ENCODE results near the gene NFASC.

The NFASC gene

DNA sequence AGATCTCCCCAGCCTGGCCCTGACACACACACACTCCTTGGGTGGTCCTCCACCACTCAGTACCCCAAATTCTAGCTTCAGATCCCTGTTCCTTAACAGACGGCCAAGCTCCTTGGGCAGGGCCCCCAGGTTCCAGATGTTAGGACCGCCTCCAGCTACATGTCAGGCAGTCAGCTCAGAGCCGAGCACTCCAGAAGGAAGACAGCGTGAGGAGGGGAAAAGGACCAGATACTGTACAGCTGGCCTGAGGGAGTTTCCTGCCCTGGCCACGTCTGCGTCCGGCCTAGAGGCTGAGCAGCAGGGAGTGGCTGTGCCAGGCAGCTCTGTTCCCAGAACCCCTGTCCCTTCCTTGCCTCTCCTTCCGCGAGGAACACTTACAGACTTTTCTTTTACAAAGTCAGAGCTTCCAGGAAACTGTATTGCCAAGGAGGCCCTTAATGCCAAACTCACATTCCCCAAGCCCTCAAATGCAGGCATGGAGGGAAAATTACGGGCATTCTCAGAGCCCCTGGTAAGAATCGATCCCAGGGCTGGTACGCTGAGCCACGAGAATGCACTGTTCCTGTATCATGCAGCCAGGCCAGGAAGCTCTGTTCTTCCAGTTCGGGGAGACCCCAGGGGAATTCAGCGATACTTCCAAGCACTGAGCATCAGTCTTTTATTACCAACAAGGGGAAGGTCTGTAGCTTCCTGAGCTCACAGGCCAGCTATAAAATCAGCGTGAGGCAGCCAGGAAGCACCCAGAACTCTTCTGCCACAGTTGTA, 127.1 kb downstream of the NFASC start:
- H3K4me1 ChIP-seq (ENCODE audit: control insufficient read depth, insufficient read depth, low read length) = no peaks in the 10 kb centered on the region
- peak overlapping the region; percentile 30 for H3K27ac ChIP-seq (ENCODE audit: low read depth, low read length)
- no peaks in the 10 kb centered on the region for H3K27me3 ChIP-seq (ENCODE audit: control insufficient read depth, insufficient read depth, low read length)
- no peak overlapping the region for H3K9ac ChIP-seq (ENCODE audit: low read length)
- no peaks in the 10 kb centered on the region for H3K36me3 ChIP-seq (ENCODE audit: control insufficient read depth, insufficient read depth, low read length)
- H3K4me3 ChIP-seq (ENCODE audit: low read length) = no peak overlapping the region

DNA sequence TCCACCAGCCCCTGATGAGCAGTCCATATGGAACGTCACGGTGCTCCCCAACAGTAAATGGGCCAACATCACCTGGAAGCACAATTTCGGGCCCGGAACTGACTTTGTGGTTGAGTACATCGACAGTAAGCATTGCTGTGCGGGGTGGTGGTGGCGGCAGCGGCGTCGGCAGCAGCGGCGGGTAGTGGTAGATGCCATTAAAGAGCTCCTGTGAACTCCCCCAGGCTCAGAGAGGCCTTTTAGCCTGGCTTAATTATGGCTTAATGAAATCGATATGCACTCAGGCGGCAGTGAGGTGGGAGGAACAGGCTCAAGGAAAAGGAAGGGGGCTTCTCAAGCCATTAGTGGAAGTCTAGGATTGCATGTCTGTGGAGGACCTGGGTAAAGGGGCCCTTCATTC, 130.5 kb downstream of the NFASC start:
- Histone ChIP-seq H3K27ac (ENCODE audit: low read depth, low read length) (no peak overlapping the region), H3K4me1 (ENCODE audit: control insufficient read depth, insufficient read depth, low read length) (no peaks in the 10 kb centered on the region), H3K4me3 (ENCODE audit: low read length) (no peak overlapping the region), H3K36me3 (ENCODE audit: control insufficient read depth, insufficient read depth, low read length) (no peaks in the 10 kb centered on the region), H3K27me3 (ENCODE audit: control insufficient read depth, insufficient read depth, low read length) (no peaks in the 10 kb centered on the region), H3K9ac (ENCODE audit: low read length) (no peak overlapping the region)

DNA sequence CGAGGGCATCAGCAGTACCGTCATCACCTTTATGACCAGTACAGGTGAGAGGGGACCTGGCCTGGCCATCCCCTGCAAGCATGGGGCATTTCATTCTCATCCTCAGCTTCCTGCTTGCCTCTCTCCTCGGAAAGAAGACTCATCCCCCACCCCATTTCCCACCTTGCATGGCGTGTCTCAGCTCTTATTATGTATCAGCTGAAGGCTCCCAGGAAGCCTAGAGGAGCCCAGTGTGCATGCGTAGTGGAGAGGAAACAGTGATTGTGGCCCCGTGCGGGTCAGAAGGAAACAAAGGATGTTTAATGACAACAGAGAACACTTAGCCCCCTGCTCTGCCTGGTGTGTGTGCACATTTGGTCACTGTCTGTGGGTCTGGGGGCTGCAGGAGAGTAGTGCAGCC, 132.0 kb downstream of the NFASC start:
- H3K36me3 ChIP-seq (ENCODE audit: control insufficient read depth, insufficient read depth, low read length) = no peaks in the 10 kb centered on the region
- no peak overlapping the region for H3K9ac ChIP-seq (ENCODE audit: low read length)
- H3K4me1 ChIP-seq (ENCODE audit: control insufficient read depth, insufficient read depth, low read length) = no peaks in the 10 kb centered on the region
- no peak overlapping the region for H3K4me3 ChIP-seq (ENCODE audit: low read length)
- H3K27me3 ChIP-seq (ENCODE audit: control insufficient read depth, insufficient read depth, low read length) = no peaks in the 10 kb centered on the region
- no peak overlapping the region for H3K27ac ChIP-seq (ENCODE audit: low read depth, low read length)

DNA sequence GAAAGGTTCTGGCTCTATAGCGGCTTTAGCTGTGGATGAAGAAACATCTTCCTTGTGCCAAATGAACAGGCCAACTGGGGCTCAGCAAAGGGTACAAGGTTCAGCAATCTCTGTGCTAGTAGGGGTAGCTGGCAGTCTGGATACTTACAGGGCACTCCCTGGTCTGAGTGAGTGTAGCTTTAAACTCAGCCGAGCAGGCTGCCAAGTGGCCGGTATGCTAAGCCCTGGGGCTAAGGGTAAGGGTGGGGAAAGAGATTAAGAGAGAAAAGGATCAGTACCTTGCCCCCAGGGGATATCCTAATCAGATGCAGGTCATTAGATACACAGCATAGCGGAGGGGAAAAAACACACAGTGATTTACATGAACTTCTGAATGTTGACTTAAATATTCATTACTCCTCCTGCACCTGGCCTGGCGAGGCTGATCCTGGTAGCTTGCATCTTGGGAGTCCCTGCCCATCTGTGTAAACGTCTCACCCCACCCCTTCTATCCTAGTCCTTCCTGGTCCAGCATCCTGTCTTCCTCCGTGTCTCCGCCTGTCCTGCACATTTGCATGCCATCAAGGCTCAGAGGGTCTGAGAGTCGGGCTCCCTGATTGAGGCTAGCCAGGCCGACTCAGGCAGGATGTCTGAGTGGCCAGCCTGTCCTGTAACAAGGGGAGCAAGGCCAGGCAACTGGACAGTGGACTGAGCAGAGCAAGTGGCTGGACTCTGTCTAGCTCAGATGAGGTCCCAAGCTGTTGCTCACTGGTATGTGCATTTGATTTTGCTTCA, 132.9 kb downstream of the NFASC start:
- Histone ChIP-seq H3K27me3 (ENCODE audit: control insufficient read depth, insufficient read depth, low read length) (no peaks in the 10 kb centered on the region), H3K4me3 (ENCODE audit: low read length) (no peak overlapping the region), H3K36me3 (ENCODE audit: control insufficient read depth, insufficient read depth, low read length) (no peaks in the 10 kb centered on the region), H3K9ac (ENCODE audit: low read length) (no peak overlapping the region), H3K4me1 (ENCODE audit: control insufficient read depth, insufficient read depth, low read length) (no peaks in the 10 kb centered on the region), H3K27ac (ENCODE audit: low read depth, low read length) (no peak overlapping the region)

DNA sequence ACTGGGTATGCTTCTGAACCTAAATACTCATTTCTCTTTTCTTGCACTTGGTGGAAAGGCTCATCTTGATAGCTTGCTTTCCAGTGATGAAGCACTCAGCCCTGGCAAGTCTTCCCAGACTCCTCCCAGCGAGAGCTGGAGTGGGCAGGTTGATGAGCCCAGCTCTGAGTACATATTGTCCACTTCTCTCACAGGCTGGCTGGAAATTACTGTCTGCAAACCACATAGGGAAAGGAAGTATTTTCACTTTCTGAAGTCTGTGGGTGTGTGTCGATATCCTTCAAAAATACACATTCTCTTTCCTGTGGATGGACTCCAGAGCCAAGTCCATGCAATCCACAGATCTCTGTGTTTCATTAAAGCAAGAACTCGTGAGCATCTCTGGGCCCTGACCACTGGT, 133.7 kb downstream of the NFASC start:
- Histone ChIP-seq H3K36me3 (ENCODE audit: control insufficient read depth, insufficient read depth, low read length) (no peaks in the 10 kb centered on the region), H3K9ac (ENCODE audit: low read length) (no peak overlapping the region), H3K27ac (ENCODE audit: low read depth, low read length) (no peak overlapping the region), H3K4me3 (ENCODE audit: low read length) (no peak overlapping the region), H3K27me3 (ENCODE audit: control insufficient read depth, insufficient read depth, low read length) (no peaks in the 10 kb centered on the region), H3K4me1 (ENCODE audit: control insufficient read depth, insufficient read depth, low read length) (no peaks in the 10 kb centered on the region)

DNA sequence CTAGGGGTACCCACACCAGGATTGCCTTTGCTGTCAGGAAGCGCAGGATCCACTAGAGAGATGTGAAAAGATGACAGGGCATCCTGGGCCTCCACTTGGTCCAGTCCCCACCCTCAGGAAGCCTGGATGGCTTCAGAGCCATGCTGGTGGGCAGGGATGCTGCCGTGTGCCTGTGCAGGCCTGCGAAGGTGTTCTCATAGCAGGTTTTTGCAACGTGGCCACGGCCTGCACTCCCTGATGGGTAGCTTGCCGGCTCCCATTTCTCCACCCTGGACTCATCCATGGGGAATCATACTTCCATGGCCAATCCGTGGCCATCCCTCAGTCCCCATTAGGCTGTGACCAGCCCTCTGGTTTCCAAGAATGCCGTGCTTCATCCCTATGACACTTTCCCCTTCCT, 138.2 kb downstream of the NFASC start:
- Histone ChIP-seq H3K27ac (ENCODE audit: low read depth, low read length) (no peak overlapping the region), H3K4me3 (ENCODE audit: low read length) (no peak overlapping the region), H3K27me3 (ENCODE audit: control insufficient read depth, insufficient read depth, low read length) (no peaks in the 10 kb centered on the region)

DNA sequence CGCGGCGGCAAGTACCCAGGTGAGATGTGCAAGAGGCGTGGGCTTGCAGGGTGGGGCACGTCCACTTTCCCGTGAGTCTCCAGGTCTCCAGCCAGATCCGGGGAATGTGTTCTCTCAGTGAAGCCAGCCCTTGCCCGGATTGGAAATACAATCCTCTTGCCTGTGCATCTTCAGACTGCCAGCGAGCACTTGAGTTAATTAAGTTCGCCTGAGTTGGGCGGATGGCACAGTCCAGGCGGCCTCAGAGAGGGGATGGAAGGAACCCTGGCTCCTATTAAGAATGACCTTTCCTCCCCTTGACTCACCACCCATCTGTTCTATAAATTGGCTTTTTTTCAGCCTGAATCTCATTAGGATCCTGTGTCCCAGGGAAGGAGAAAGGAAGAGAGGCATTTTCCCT, 139.0 kb downstream of the NFASC start:
- H3K4me1 ChIP-seq (ENCODE audit: control insufficient read depth, insufficient read depth, low read length) = no peaks in the 10 kb centered on the region
- no peak overlapping the region for H3K9ac ChIP-seq (ENCODE audit: low read length)
- H3K27me3 ChIP-seq (ENCODE audit: control insufficient read depth, insufficient read depth, low read length) = no peaks in the 10 kb centered on the region
- H3K4me3 ChIP-seq (ENCODE audit: low read length) = no peak overlapping the region
- H3K36me3 ChIP-seq (ENCODE audit: control insufficient read depth, insufficient read depth, low read length) = no peaks in the 10 kb centered on the region
- no peak overlapping the region for H3K27ac ChIP-seq (ENCODE audit: low read depth, low read length)

More for the DNA sequence above, 138.2 kb downstream of the NFASC start:
- no peaks in the 10 kb centered on the region for H3K36me3 ChIP-seq (ENCODE audit: control insufficient read depth, insufficient read depth, low read length)
- no peaks in the 10 kb centered on the region for H3K4me1 ChIP-seq (ENCODE audit: control insufficient read depth, insufficient read depth, low read length)
- no peak overlapping the region for H3K9ac ChIP-seq (ENCODE audit: low read length)

DNA sequence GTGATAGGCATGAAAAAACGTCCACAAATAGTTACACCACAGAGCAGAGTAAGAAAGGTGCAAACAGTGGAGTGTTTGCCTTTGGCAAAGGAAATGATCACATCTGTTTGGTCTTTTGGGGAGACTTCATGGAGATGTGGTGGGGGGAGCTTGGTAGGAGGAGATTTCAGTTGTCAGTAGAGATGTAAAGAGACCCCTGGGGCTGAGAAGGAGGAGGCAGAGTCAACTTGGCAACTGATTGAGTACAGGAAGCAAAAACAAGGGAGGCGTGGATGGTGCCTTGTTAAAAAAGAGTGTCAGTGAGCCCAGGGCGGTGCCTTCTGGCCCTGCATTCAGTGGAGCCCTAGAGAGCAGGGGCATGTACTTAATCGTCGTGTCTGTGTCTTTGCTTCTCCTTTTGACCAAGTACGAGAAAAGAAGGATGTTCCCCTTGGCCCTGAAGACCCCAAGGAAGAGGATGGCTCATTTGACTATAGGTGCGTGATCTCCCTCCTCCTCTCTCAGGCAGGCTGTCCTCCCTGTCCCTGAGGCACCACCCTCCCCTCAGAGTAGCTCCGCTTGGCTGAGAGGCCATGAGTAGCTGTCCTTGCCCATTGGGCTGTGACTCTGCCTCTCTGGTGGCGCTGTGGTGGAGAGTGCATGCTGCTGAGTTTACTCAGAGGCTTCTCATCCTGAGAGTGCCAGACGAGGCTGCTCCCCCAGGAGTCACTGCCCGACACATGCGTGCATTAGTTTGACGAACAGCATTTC, 141.9 kb downstream of the NFASC start:
- Histone ChIP-seq H3K4me1 (ENCODE audit: control insufficient read depth, insufficient read depth, low read length) (no peaks in the 10 kb centered on the region), H3K27me3 (ENCODE audit: control insufficient read depth, insufficient read depth, low read length) (no peaks in the 10 kb centered on the region), H3K27ac (ENCODE audit: low read depth, low read length) (no peak overlapping the region), H3K4me3 (ENCODE audit: low read length) (no peak overlapping the region), H3K9ac (ENCODE audit: low read length) (no peak overlapping the region), H3K36me3 (ENCODE audit: control insufficient read depth, insufficient read depth, low read length) (no peaks in the 10 kb centered on the region)

DNA sequence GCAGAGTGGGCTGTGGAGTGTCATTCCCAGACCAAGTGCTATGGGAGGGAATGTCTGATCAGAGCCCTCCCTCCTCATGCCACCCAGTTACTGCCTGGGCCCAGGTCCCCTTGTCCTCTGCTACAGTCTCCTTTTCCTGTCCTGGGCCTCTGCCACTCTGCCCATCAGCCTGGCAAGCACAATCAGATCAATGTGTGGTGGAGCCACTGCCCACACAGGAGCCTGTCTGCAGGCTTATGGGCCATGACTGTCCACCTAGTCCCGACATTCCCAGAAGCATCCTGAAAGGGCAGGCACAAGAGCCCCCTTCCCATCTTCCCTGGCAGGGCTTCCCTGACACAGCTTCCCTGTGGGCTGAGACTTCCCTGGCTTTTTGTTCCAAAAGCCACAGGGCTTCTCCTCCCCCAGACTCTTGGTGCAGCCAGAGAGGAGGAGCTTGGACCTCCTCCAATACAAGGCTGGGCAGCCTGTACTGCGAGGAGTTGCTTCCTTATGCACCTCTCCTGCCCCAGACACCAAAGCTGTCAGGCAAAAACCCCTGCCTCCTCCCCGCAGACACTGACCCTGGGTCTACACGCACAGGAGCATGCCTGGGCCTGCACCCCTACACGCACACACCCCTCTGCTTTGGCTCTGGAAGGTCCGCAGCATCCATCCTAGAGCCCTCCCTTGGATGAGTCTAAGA, 143.2 kb downstream of the NFASC start:
- Histone ChIP-seq H3K4me1 (ENCODE audit: control insufficient read depth, insufficient read depth, low read length) (no peaks in the 10 kb centered on the region), H3K36me3 (ENCODE audit: control insufficient read depth, insufficient read depth, low read length) (no peaks in the 10 kb centered on the region), H3K27ac (ENCODE audit: low read depth, low read length) (no peak overlapping the region), H3K9ac (ENCODE audit: low read length) (no peak overlapping the region), H3K4me3 (ENCODE audit: low read length) (no peak overlapping the region), H3K27me3 (ENCODE audit: control insufficient read depth, insufficient read depth, low read length) (no peaks in the 10 kb centered on the region)

DNA sequence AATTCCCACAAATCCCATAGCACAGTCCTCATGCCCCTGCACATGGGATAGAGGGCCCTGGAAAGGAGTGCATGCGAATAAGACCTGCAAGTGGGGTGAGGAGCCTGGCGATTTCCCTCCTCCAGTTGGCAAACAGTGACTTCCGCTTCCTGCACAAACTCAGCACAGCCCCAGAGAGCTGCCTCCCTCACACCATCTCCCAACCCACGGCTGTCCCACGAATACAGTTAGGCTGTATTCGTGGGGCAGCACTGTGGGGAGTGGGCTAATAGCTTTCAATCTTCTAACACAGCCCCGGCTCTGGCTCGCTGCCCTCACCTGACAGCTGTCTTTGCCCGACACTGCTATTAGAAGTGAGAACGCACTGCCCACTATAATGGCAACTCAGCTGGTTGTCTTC, 144.1 kb downstream of the NFASC start:
- Histone ChIP-seq H3K9ac (ENCODE audit: low read length) (no peak overlapping the region), H3K27ac (ENCODE audit: low read depth, low read length) (no peak overlapping the region), H3K4me3 (ENCODE audit: low read length) (no peak overlapping the region)

DNA sequence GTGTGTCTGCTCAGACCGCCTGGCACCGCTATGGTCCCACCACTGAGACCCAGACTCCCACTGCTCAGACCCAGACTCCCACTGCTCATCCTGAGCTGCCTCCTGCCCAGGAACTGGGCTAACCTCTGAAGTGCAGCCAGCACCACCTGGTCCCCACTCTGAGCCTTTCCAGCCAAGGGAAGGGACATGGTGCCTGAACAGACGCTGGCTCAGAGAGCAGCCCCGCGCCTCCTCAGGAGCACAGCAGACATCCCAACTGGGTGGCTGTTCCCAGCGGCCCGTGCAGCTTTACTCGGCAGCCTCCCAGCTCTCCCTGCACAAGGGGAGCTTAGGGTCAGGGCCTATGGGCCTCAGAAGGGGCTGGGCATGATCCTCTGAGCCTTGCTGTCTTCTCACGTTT, 144.6 kb downstream of the NFASC start:
- Histone ChIP-seq H3K36me3 (ENCODE audit: control insufficient read depth, insufficient read depth, low read length) (no peaks in the 10 kb centered on the region), H3K4me3 (ENCODE audit: low read length) (no peak overlapping the region), H3K27me3 (ENCODE audit: control insufficient read depth, insufficient read depth, low read length) (no peaks in the 10 kb centered on the region), H3K9ac (ENCODE audit: low read length) (no peak overlapping the region), H3K4me1 (ENCODE audit: control insufficient read depth, insufficient read depth, low read length) (no peaks in the 10 kb centered on the region), H3K27ac (ENCODE audit: low read depth, low read length) (no peak overlapping the region)

More for the DNA sequence above, 144.1 kb downstream of the NFASC start:
- Histone ChIP-seq H3K27me3 (ENCODE audit: control insufficient read depth, insufficient read depth, low read length) (no peaks in the 10 kb centered on the region), H3K36me3 (ENCODE audit: control insufficient read depth, insufficient read depth, low read length) (no peaks in the 10 kb centered on the region), H3K4me1 (ENCODE audit: control insufficient read depth, insufficient read depth, low read length) (no peaks in the 10 kb centered on the region)

DNA sequence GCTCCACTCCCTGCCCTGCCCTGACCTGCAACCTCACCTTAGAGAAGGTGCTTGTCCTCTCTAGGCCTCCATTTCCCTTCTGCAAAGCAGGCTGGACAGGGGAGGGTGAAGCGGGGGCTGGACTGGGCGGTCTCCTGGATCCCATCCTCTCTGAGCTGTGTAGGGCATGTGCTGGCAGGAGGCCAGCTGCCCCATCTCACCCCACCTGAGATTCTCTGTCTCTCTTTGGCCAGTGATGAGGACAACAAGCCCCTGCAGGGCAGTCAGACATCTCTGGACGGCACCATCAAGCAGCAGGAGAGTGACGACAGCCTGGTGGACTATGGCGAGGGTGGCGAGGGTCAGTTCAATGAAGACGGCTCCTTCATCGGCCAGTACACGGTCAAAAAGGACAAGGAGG, 145.4 kb downstream of the NFASC start:
- H3K27me3 ChIP-seq (ENCODE audit: control insufficient read depth, insufficient read depth, low read length) = no peaks in the 10 kb centered on the region
- no peak overlapping the region for H3K9ac ChIP-seq (ENCODE audit: low read length)
- H3K27ac ChIP-seq (ENCODE audit: low read depth, low read length) = no peak overlapping the region
- no peaks in the 10 kb centered on the region for H3K36me3 ChIP-seq (ENCODE audit: control insufficient read depth, insufficient read depth, low read length)
- H3K4me1 ChIP-seq (ENCODE audit: control insufficient read depth, insufficient read depth, low read length) = no peaks in the 10 kb centered on the region
- no peak overlapping the region for H3K4me3 ChIP-seq (ENCODE audit: low read length)

Measured in rectal smooth muscle tissue (tissue), 1 donor.